GM23338 (cell line): ENCODE results near the gene MS4A6A.
"Not testable (repeated sequence)": the region's sequence is repeated elsewhere in the genome, so short reads cannot be mapped to it uniquely, and the experiment has no call there.

Experiments
- CREB1 ChIP-seq: fragments of 250-450 bp; sonication (Bioruptor Pico); IDR thresholded peaks from 2 replicates; pipeline ENCODE4 v1.5.0; 2020; ENCODE audit warnings: low read depth, mild to moderate bottlenecking, moderate library complexity
- EZH2 ChIP-seq: fragments of 200-600 bp; sonication (generic); IDR thresholded peaks from one replicate; pipeline ENCODE4 v1.8.0; 2017; ENCODE audit warnings: antibody characterized with exemption, mild to moderate bottlenecking, low read depth; ENCODE audit not compliant: unreplicated experiment
- EZH2phosphoT487 ChIP-seq: fragments of 200-600 bp; sonication (generic); IDR thresholded peaks from one replicate; pipeline ENCODE4 v1.8.1; 2018; ENCODE audit warnings: antibody characterized with exemption; ENCODE audit not compliant: unreplicated experiment
- JUNB ChIP-seq: IDR thresholded peaks from one replicate; pipeline ENCODE4 v1.6.1; 2016; ENCODE audit warnings: antibody characterized with exemption; ENCODE audit not compliant: unreplicated experiment
- NANOG ChIP-seq: IDR thresholded peaks from 2 replicates; pipeline ENCODE4 v1.6.1; 2016; ENCODE audit warnings: antibody characterized with exemption, borderline replicate concordance
- POLR2AphosphoS5 ChIP-seq: IDR thresholded peaks from 2 replicates; pipeline ENCODE4 v1.6.1; 2016; ENCODE audit warnings: antibody characterized with exemption, low read depth
- ZNF114 ChIP-seq: fragments of 250-450 bp; sonication (Bioruptor Pico); IDR thresholded peaks from 2 replicates; pipeline ENCODE4 v1.5.0; 2020; ENCODE audit warnings: mild to moderate bottlenecking, moderate library complexity
- ZNF331 ChIP-seq: fragments of 250-450 bp; sonication (Bioruptor Pico); IDR thresholded peaks from 2 replicates; pipeline ENCODE4 v1.5.0; 2020; ENCODE audit warnings: low read depth, mild to moderate bottlenecking, moderate library complexity
- TF ChIP-seq, protein P1 (sequence below), 2 experiments: fragments of 200-600 bp in 1 of 2; sonication (generic) in 1 of 2; conservative IDR thresholded peaks; 2 replicates each; pipeline versions ENCODE4 v1.5.1 to v1.6.1; 2016 to 2017; ENCODE audit warnings: antibody characterized with exemption in 2 of 2, low read depth in 2 of 2, mild to moderate bottlenecking in 2 of 2, moderate library complexity in 1 of 2
- TF ChIP-seq, protein P2 (sequence below): IDR thresholded peaks from 2 replicates; pipeline ENCODE4 v1.6.1; 2016; ENCODE audit warnings: antibody characterized with exemption
- TF ChIP-seq, protein P3 (sequence below): IDR thresholded peaks from one replicate; pipeline ENCODE4 v1.6.1; 2018; ENCODE audit warnings: antibody characterized with exemption; ENCODE audit not compliant: unreplicated experiment
- TF ChIP-seq, protein P4 (sequence below): fragments of 250-450 bp; sonication (Bioruptor Pico); IDR thresholded peaks from 2 replicates; pipeline ENCODE4 v1.5.0; 2020; ENCODE audit warnings: mild to moderate bottlenecking, moderate library complexity

DNA sequence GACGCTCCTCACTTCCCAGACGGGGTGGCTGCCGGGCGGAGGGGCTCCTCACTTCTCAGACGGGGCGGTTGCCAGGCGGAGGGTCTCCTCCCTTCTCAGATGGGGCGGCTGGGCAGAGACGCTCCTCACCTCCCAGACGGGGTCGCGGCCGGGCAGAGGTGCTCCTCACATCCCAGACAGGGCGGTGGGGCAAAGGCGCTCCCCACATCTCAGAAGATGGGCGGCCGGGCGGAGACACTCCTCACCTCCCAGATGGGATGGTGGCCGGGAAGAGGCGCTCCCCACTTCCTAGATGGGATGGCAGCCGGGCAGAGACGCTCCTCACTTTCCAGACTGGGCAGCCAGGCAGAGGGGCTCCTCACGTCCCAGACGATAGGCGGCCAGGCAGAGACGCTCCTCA is 18.5 kb upstream of the MS4A6A start:
- not testable (repeated sequence) for TF ChIP-seq EZH2; POLR2AphosphoS5; CREB1; EZH2phosphoT487; JUNB; ZNF331; ZNF114 (CRISPR knock-in tag); NANOG
- TF ChIP-seq, protein P1, sequence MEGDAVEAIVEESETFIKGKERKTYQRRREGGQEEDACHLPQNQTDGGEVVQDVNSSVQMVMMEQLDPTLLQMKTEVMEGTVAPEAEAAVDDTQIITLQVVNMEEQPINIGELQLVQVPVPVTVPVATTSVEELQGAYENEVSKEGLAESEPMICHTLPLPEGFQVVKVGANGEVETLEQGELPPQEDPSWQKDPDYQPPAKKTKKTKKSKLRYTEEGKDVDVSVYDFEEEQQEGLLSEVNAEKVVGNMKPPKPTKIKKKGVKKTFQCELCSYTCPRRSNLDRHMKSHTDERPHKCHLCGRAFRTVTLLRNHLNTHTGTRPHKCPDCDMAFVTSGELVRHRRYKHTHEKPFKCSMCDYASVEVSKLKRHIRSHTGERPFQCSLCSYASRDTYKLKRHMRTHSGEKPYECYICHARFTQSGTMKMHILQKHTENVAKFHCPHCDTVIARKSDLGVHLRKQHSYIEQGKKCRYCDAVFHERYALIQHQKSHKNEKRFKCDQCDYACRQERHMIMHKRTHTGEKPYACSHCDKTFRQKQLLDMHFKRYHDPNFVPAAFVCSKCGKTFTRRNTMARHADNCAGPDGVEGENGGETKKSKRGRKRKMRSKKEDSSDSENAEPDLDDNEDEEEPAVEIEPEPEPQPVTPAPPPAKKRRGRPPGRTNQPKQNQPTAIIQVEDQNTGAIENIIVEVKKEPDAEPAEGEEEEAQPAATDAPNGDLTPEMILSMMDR (conservative IDR thresholded peaks at IDR 0.05; ENCODE audit: low read depth in 2 of 2), result not testable (repeated sequence)
- TF ChIP-seq, protein P2, sequence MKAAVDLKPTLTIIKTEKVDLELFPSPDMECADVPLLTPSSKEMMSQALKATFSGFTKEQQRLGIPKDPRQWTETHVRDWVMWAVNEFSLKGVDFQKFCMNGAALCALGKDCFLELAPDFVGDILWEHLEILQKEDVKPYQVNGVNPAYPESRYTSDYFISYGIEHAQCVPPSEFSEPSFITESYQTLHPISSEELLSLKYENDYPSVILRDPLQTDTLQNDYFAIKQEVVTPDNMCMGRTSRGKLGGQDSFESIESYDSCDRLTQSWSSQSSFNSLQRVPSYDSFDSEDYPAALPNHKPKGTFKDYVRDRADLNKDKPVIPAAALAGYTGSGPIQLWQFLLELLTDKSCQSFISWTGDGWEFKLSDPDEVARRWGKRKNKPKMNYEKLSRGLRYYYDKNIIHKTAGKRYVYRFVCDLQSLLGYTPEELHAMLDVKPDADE, result not testable (repeated sequence)
- TF ChIP-seq, protein P3, sequence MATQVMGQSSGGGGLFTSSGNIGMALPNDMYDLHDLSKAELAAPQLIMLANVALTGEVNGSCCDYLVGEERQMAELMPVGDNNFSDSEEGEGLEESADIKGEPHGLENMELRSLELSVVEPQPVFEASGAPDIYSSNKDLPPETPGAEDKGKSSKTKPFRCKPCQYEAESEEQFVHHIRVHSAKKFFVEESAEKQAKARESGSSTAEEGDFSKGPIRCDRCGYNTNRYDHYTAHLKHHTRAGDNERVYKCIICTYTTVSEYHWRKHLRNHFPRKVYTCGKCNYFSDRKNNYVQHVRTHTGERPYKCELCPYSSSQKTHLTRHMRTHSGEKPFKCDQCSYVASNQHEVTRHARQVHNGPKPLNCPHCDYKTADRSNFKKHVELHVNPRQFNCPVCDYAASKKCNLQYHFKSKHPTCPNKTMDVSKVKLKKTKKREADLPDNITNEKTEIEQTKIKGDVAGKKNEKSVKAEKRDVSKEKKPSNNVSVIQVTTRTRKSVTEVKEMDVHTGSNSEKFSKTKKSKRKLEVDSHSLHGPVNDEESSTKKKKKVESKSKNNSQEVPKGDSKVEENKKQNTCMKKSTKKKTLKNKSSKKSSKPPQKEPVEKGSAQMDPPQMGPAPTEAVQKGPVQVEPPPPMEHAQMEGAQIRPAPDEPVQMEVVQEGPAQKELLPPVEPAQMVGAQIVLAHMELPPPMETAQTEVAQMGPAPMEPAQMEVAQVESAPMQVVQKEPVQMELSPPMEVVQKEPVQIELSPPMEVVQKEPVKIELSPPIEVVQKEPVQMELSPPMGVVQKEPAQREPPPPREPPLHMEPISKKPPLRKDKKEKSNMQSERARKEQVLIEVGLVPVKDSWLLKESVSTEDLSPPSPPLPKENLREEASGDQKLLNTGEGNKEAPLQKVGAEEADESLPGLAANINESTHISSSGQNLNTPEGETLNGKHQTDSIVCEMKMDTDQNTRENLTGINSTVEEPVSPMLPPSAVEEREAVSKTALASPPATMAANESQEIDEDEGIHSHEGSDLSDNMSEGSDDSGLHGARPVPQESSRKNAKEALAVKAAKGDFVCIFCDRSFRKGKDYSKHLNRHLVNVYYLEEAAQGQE, result not testable (repeated sequence)
- TF ChIP-seq, protein P4, sequence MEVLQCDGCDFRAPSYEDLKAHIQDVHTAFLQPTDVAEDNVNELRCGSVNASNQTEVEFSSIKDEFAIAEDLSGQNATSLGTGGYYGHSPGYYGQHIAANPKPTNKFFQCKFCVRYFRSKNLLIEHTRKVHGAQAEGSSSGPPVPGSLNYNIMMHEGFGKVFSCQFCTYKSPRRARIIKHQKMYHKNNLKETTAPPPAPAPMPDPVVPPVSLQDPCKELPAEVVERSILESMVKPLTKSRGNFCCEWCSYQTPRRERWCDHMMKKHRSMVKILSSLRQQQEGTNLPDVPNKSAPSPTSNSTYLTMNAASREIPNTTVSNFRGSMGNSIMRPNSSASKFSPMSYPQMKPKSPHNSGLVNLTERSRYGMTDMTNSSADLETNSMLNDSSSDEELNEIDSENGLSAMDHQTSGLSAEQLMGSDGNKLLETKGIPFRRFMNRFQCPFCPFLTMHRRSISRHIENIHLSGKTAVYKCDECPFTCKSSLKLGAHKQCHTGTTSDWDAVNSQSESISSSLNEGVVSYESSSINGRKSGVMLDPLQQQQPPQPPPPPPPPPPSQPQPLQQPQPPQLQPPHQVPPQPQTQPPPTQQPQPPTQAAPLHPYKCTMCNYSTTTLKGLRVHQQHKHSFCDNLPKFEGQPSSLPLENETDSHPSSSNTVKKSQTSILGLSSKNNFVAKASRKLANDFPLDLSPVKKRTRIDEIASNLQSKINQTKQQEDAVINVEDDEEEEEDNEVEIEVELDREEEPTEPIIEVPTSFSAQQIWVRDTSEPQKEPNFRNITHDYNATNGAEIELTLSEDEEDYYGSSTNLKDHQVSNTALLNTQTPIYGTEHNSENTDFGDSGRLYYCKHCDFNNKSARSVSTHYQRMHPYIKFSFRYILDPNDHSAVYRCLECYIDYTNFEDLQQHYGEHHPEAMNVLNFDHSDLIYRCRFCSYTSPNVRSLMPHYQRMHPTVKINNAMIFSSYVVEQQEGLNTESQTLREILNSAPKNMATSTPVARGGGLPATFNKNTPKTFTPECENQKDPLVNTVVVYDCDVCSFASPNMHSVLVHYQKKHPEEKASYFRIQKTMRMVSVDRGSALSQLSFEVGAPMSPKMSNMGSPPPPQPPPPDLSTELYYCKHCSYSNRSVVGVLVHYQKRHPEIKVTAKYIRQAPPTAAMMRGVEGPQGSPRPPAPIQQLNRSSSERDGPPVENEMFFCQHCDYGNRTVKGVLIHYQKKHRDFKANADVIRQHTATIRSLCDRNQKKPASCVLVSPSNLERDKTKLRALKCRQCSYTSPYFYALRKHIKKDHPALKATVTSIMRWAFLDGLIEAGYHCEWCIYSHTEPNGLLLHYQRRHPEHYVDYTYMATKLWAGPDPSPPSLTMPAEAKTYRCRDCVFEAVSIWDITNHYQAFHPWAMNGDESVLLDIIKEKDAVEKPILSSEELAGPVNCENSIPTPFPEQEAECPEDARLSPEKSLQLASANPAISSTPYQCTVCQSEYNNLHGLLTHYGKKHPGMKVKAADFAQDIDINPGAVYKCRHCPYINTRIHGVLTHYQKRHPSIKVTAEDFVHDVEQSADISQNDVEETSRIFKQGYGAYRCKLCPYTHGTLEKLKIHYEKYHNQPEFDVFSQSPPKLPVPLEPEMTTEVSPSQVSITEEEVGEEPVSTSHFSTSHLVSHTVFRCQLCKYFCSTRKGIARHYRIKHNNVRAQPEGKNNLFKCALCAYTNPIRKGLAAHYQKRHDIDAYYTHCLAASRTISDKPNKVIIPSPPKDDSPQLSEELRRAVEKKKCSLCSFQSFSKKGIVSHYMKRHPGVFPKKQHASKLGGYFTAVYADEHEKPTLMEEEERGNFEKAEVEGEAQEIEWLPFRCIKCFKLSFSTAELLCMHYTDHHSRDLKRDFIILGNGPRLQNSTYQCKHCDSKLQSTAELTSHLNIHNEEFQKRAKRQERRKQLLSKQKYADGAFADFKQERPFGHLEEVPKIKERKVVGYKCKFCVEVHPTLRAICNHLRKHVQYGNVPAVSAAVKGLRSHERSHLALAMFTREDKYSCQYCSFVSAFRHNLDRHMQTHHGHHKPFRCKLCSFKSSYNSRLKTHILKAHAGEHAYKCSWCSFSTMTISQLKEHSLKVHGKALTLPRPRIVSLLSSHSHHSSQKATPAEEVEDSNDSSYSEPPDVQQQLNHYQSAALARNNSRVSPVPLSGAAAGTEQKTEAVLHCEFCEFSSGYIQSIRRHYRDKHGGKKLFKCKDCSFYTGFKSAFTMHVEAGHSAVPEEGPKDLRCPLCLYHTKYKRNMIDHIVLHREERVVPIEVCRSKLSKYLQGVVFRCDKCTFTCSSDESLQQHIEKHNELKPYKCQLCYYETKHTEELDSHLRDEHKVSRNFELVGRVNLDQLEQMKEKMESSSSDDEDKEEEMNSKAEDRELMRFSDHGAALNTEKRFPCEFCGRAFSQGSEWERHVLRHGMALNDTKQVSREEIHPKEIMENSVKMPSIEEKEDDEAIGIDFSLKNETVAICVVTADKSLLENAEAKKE, result not testable (repeated sequence)
